MCF 10A (cell line): Measurements from ENCODE around the gene ADCY5. TPM values are rescaled to one million over a fixed set of nuclear protein-coding genes. Genes with fewer than 3 reads are reported as not detected.

Experiments used
- BruUV-seq: library from RNA; stranded (reverse); fragments of 400-500 nt; replicated peaks from 2 replicates; lab custom pipeline; 2021; lab: Mats Ljungman, UMichigan
- CTCF ChIA-PET: fragments of 300-600 bp; sonication (Branson Sonifier 250); formaldehyde crosslinking; extraction: SDS; loops from one replicate; lab custom pipeline; 2021; ENCODE audit warnings: antibody characterized with exemption, inconsistent platforms; lab: Yijun Ruan, JAX
- POLR2A ChIA-PET: fragments of 300-600, 350-650 bp; sonication (Branson Sonifier 250); formaldehyde crosslinking; extraction: SDS; loops from one replicate; lab custom pipeline; 2020; ENCODE audit warnings: antibody characterized with exemption, inconsistent platforms; lab: Yijun Ruan, JAX
- DNase-seq: peaks from one replicate; pipeline ENCODE4 v3.0.0-alpha.2; 2018; ENCODE audit not compliant: unreplicated experiment
- H3K27ac Mint-ChIP-seq: one replicate; pipeline ENCODE4 v1.8.0; 2022; ENCODE audit warnings: mild to moderate bottlenecking, low read depth, mixed read lengths; ENCODE audit not compliant: unreplicated experiment
- H3K27me3 Mint-ChIP-seq: one replicate; pipeline ENCODE4 v1.8.0; 2022; ENCODE audit warnings: mixed read lengths; ENCODE audit not compliant: insufficient read depth, unreplicated experiment
- H3K36me3 Mint-ChIP-seq: one replicate; pipeline ENCODE4 v1.8.0; 2022; ENCODE audit warnings: mild to moderate bottlenecking, moderate library complexity, mixed read lengths; ENCODE audit not compliant: insufficient read depth, unreplicated experiment
- H3K4me1 Mint-ChIP-seq: one replicate; pipeline ENCODE4 v1.8.0; 2022; ENCODE audit warnings: mixed read lengths; ENCODE audit not compliant: insufficient read depth, unreplicated experiment
- H3K4me3 Mint-ChIP-seq: one replicate; pipeline ENCODE4 v1.8.0; 2022; ENCODE audit warnings: mild to moderate bottlenecking, moderate library complexity, mixed read lengths; ENCODE audit not compliant: unreplicated experiment
- H3K9me3 Mint-ChIP-seq: one replicate; pipeline ENCODE4 v1.8.0; 2022; ENCODE audit warnings: mixed read lengths; ENCODE audit not compliant: unreplicated experiment
- CTCF ChIP-seq: fragments of 200-600 bp; IDR thresholded peaks from one replicate; pipeline ENCODE4 v1.8.0; 2022; ENCODE audit warnings: antibody characterized with exemption, mild to moderate bottlenecking; ENCODE audit not compliant: unreplicated experiment
- intact Hi-C: fragments of 100-400 bp; cut with micrococcal nuclease; formaldehyde crosslinking; loops from 2 replicates; pipeline ENCODE4 v1.14.1; 2022
- total RNA-seq: library from RNA; stranded (reverse); gene quantifications from 2 replicates; pipeline ENCODE4 v1.2.3, GENCODE V29; 2022

ADCY5 gene
- total RNA-seq, 1 experiment from 2014 or later, result not detected

DNA sequence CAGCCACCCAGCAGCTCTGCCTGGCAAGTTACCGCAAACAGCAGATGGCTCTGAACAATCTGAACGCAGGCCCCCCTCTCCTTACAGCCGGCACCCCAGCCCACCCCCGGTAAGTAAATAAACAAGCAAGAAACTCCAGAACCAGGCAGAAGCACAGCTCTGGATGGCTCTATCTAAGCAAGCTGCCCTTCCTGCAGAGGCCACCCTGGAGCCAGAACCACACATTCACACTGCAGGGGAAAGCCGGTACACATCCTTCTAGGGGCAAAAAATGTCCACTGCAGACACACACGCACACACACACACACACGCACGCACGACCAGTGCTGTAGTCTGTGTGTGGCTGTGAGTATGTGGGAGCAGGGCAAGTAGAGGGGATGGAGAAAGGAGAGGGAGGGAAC is 63.9 kb downstream of the ADCY5 start:
- ChIA-PET CTCF (interaction anchor here (0.6 to 0.9 kb wide), 2 partner anchors 27 to 59 kb away, joined by 3 read pairs; no protein-coding TSS in a partner anchor), POLR2A (no interaction called here)
- no TSS peak for BruUV-seq
- no peaks in the 10 kb centered on the region for H3K9me3 Mint-ChIP-seq
- H3K4me3 Mint-ChIP-seq, result no peak overlapping the region
- no peaks in the 10 kb centered on the region for H3K36me3 Mint-ChIP-seq
- H3K27me3 Mint-ChIP-seq, result peaks cover 21% of the 10 kb centered on the region
- intact Hi-C loops, result no loop called here
- no peak for TF ChIP-seq CTCF
- H3K27ac Mint-ChIP-seq, result no peak overlapping the region
- no peaks in the 10 kb centered on the region for H3K4me1 Mint-ChIP-seq
- DNase-seq, result no peak

GRCh38 chr3:123384256-123384655 is 64.6 kb downstream of the ADCY5 start:
- H3K4me3 Mint-ChIP-seq, result no peak overlapping the region
- no peaks in the 10 kb centered on the region for H3K36me3 Mint-ChIP-seq
- no peak overlapping the region for H3K27ac Mint-ChIP-seq
- BruUV-seq, result no TSS peak
- DNase-seq, result no peak
- H3K4me1 Mint-ChIP-seq, result no peaks in the 10 kb centered on the region
- H3K9me3 Mint-ChIP-seq, result no peaks in the 10 kb centered on the region
- POLR2A ChIA-PET, result no interaction called here
- H3K27me3 Mint-ChIP-seq, result peaks cover 20% of the 10 kb centered on the region
- CTCF ChIA-PET, result no interaction called here
- no peak for TF ChIP-seq CTCF
- intact Hi-C loops, result no loop called here

DNA sequence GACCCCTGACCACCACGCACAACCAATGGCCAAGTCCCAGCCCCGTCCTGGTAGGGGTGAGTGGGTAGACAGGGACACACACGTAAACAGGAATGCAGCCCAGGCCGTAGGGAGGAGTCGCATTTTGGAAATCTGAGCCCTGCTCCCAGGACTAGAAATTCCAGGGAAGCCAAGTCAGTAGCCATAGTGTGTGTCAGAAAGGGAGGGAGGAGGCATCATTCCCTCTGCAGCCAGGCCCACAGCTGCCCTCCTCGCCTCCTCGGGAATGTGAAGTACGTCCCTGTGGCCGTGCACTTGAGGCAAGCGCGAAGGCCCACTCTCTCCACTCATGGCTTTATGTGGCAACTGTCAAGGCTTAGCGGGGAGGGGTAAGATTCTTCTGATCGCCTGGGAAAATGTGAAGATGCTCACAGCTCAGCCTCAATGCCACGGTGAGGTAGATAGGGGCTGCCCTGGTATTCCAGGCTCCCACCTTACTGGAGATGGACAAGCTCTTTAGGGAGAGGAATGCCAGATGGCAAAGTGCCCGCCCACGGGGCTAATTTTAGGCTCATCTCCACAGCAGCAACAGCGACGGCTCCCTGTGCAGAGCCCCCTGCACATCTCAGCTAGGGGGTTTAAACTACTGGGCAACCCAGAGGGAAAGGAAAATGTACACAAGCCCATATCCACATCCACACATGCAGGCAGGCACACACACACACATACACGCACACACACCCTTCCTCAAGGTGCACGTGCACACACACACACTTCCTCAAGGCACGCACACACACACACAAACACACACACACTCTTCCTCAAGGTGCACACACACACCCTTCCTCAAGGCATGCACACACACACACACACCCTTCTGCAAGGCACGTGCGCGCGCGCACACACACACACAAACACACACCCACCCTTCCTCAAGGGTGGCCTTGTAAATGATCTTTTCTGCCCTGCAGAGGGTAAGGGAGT is 65.5 kb downstream of the ADCY5 start:
- Mint-ChIP-seq H3K4me1 (no peaks in the 10 kb centered on the region), H3K36me3 (peaks cover 4% of the 10 kb centered on the region), H3K4me3 (no peak overlapping the region), H3K27ac (no peak overlapping the region), H3K9me3 (no peaks in the 10 kb centered on the region), H3K27me3 (peaks cover 11% of the 10 kb centered on the region)
- CTCF ChIA-PET, result interaction anchor here (0.6 kb wide), 1 partner anchor 91 kb away, joined by 3 read pairs; no protein-coding TSS in a partner anchor
- POLR2A ChIA-PET, result no interaction called here
- no peak for DNase-seq
- intact Hi-C loops, result no loop called here
- TF ChIP-seq CTCF, result no peak
- no TSS peak for BruUV-seq

DNA sequence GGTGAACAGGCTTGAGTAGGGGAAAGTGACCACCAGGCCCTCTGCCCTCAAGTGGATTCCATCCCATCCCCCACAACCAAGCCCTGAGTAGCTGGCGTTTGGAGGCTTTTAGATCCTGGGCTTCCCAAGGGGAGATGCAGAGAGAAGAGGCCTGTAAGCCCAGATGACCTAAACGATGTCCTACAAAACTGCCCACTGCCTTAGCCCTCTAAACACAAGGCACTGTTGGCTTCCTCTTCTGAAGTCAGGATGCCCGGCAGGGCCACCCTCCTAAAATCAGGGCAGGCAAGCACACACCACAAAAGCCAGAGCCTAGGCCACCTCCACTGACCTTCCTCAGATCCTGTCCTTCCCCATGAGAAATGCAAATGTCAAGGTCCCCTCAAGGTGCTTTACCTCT is 68.6 kb downstream of the ADCY5 start:
- ChIA-PET CTCF (no interaction called here), POLR2A (no interaction called here)
- no peak for DNase-seq
- Mint-ChIP-seq H3K27ac (no peak overlapping the region), H3K9me3 (no peaks in the 10 kb centered on the region), H3K4me3 (no peak overlapping the region), H3K4me1 (no peaks in the 10 kb centered on the region), H3K27me3 (no peaks in the 10 kb centered on the region), H3K36me3 (peaks cover 5% of the 10 kb centered on the region)
- intact Hi-C loops, result no loop called here
- BruUV-seq, result no TSS peak
- no peak for TF ChIP-seq CTCF
